ENCODE data around the gene KHK. TPM values are rescaled to one million over a fixed set of nuclear protein-coding genes. Genes with fewer than 3 reads are reported as not detected.
"Not testable (repeated sequence)": the region's sequence is repeated elsewhere in the genome, so short reads cannot be mapped to it uniquely, and the experiment has no call there.

Gene KHK
- total RNA-seq, 1 donor from 2014 or later, result 5.1 TPM

DNA sequence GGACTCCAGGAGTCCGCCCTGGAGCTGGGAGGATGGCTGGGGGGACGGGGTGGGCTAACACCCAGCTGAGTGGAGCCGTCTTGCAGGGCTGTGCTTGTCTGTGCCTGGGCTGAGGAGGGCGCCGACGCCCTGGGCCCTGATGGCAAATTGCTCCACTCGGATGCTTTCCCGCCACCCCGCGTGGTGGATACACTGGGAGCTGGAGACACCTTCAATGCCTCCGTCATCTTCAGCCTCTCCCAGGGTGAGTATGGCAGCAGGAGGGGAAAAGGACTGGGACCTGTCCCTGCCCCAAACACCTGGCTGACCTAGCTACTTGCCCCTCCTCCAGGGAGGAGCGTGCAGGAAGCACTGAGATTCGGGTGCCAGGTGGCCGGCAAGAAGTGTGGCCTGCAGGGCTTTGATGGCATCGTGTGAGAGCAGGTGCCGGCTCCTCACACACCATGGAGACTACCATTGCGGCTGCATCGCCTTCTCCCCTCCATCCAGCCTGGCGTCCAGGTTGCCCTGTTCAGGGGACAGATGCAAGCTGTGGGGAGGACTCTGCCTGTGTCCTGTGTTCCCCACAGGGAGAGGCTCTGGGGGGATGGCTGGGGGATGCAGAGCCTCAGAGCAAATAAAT lies 12.9 kb downstream of the KHK start:
- peaks cover 16% of the 10 kb centered on the region for H3K4me1 ChIP-seq
- DNase-seq (no peak), ATAC-seq (no peak)
- intact Hi-C loops (cut with DNase I), result no loop called here
- H3K9me3 ChIP-seq, result no peaks in the 10 kb centered on the region
- H3K36me3 ChIP-seq, result no peaks in the 10 kb centered on the region
- no peaks in the 10 kb centered on the region for H3K27me3 ChIP-seq (ENCODE audit: low read depth)
- no peak for TF ChIP-seq CTCF (IDR thresholded peaks at IDR 0.05)
- no peak overlapping the region for H3K4me3 ChIP-seq
- no peak overlapping the region for H3K27ac ChIP-seq

DNA sequence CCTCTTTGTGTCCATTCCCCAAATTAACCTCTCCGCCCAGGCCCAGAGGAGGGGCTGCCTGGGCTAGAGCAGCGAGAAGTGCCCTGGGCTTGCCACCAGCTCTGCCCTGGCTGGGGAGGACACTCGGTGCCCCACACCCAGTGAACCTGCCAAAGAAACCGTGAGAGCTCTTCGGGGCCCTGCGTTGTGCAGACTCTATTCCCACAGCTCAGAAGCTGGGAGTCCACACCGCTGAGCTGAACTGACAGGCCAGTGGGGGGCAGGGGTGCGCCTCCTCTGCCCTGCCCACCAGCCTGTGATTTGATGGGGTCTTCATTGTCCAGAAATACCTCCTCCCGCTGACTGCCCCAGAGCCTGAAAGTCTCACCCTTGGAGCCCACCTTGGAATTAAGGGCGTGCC lies 13.5 kb downstream of the KHK start:
- no peak for TF ChIP-seq CTCF (IDR thresholded peaks at IDR 0.05)
- intact Hi-C loops (cut with DNase I), result no loop called here
- DNase-seq (no peak), ATAC-seq (no peak)
- no peaks in the 10 kb centered on the region for H3K9me3 ChIP-seq
- no peaks in the 10 kb centered on the region for H3K36me3 ChIP-seq
- H3K4me3 ChIP-seq, result no peak overlapping the region
- H3K27me3 ChIP-seq (ENCODE audit: low read depth), result no peaks in the 10 kb centered on the region
- peaks cover 16% of the 10 kb centered on the region for H3K4me1 ChIP-seq
- no peak overlapping the region for H3K27ac ChIP-seq

DNA sequence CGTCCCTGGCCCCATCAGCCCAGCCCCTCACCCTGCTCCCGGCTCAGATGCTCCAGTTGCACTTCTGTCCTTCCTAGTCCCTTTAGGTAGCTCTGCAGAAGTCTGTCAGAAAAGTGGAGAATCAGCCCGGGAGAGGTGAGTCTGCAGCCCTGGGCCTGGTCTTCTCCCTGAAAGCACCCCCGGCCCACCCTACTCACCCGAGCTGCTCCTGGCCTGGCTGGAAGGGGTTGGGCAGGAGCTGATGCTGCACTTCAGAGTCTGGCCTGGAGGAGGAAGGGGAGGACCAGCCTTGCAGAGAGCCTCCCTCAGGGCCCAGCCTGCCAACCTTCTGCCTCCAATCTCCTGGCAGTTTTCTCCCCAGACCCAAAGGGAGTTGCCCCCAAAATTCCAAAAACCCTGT lies 15.8 kb downstream of the KHK start:
- no peak for ATAC-seq
- Histone ChIP-seq H3K36me3 (no peaks in the 10 kb centered on the region), H3K4me1 (peaks cover under 1% of the 10 kb centered on the region), H3K27ac (no peak overlapping the region), H3K4me3 (no peak overlapping the region), H3K9me3 (no peaks in the 10 kb centered on the region), H3K27me3 (ENCODE audit: low read depth) (no peaks in the 10 kb centered on the region)
- DNase-seq, result no peak
- TF ChIP-seq CTCF (IDR thresholded peaks at IDR 0.05), result no peak
- intact Hi-C loops (cut with DNase I), result no loop called here

DNA sequence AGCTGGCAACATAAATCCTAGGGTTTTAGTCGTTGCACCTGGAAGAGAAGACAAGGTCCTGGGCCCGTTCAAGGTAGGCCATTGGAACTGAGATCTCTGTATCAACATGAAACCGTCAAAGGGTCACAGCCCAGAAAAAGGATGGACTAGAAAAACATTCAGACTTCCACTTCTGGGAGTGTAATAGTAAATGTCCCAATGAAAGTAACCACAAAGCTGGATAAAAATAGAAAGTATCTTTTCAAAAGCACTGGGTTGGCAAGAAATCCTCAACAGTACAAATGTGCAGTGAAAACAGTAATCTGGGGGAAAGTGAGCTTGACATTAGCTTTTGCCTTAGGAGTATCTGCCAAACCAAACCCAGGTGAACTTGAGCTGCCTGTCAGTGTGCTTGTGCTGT lies 19.4 kb downstream of the KHK start:
- Histone ChIP-seq H3K36me3 (no peaks in the 10 kb centered on the region), H3K9me3 (no peaks in the 10 kb centered on the region), H3K4me3 (no peak overlapping the region), H3K4me1 (no peaks in the 10 kb centered on the region), H3K27me3 (ENCODE audit: low read depth) (no peaks in the 10 kb centered on the region), H3K27ac (no peak overlapping the region)
- DNase-seq (no peak), ATAC-seq (no peak)
- TF ChIP-seq CTCF (IDR thresholded peaks at IDR 0.05), result no peak
- intact Hi-C loops (cut with DNase I), result no loop called here

- no peaks in the 10 kb centered on the region for H3K4me1 ChIP-seq
- H3K27me3 ChIP-seq (ENCODE audit: low read depth), result no peaks in the 10 kb centered on the region
- DNase-seq, result no peak
- H3K27ac ChIP-seq, result no peak overlapping the region
- no peak overlapping the region for H3K4me3 ChIP-seq
- no peak for TF ChIP-seq CTCF (IDR thresholded peaks at IDR 0.05)
- intact Hi-C loops (cut with DNase I), result no loop called here
- no peaks in the 10 kb centered on the region for H3K9me3 ChIP-seq
- no peaks in the 10 kb centered on the region for H3K36me3 ChIP-seq
- ATAC-seq, result no peak
These were observed 21.6 kb downstream of the KHK start for GRCh38 chr2:27108221-27108620.

DNA sequence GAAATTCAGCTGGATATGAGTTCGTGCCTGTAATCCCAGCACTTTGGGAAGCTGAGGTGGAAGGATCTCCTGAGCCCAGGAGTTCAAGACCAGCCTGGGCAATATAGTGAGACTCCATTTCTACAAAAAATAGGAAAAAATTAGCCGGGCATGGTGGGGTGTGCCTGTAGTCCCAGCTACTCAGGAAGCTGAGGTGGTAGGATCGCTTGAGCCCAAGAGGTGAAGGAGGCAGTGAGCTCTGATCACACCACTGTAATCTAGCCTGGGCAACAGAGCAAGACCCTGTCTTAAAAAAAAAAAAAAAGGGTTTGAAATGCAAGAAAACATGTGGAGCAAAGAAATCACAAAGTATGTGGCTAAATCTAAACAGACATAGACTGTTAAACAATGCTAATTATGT lies 22.5 kb downstream of the KHK start:
- intact Hi-C loops (cut with DNase I), result no loop called here
- no peak for DNase-seq

GRCh38 chr2:27110603-27111352 lies 24.2 kb downstream of the KHK start:
- H3K4me1 ChIP-seq; intact Hi-C loops (cut with DNase I); H3K4me3 ChIP-seq; H3K36me3 ChIP-seq; H3K9me3 ChIP-seq; DNase-seq; H3K27ac ChIP-seq; H3K27me3 ChIP-seq (ENCODE audit: low read depth); ATAC-seq: not testable (repeated sequence)

More for the DNA sequence above, 22.5 kb downstream of the KHK start:
- H3K27ac ChIP-seq, result no peak overlapping the region
- no peaks in the 10 kb centered on the region for H3K4me1 ChIP-seq
- H3K36me3 ChIP-seq, result no peaks in the 10 kb centered on the region
- no peak overlapping the region for H3K4me3 ChIP-seq
- no peaks in the 10 kb centered on the region for H3K9me3 ChIP-seq
- TF ChIP-seq CTCF (IDR thresholded peaks at IDR 0.05), result no peak
- H3K27me3 ChIP-seq (ENCODE audit: low read depth), result no peaks in the 10 kb centered on the region
- ATAC-seq, result no peak
